HG03354 (cell line): ENCODE measurements around the gene AHCYL2.
"Not testable (repeated sequence)": the region's sequence is repeated elsewhere in the genome, so short reads cannot be mapped to it uniquely, and the experiment has no call there.

Source experiments
- ATAC-seq: cut with Tn5 transposase; IDR thresholded peaks from one replicate; pipeline ENCODE4 v1.9.1; 2021; ENCODE audit warnings: mild to moderate bottlenecking; ENCODE audit not compliant: unreplicated experiment, poor library complexity, severe bottlenecking

AHCYL2 gene

DNA sequence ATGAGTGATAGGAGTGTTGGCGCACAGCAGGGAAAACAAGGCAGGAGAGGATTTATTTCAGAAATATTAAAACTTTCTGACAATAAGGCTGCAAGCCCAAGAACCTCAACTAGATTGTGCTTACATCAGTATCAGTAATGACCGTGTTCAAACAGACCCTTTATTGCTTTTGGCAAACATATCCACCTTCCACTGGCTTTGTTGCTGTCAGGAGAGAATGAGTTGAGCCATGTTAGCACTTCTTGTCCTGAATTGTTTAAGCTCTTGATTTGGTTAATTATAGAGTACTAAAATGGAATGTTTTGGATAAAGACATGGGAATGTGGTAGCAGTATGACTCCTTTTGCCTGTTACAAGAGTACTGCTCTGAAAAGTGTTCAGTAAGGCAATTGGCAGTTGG lies 3.8 kb downstream of the AHCYL2 start:
- no peak for ATAC-seq

DNA sequence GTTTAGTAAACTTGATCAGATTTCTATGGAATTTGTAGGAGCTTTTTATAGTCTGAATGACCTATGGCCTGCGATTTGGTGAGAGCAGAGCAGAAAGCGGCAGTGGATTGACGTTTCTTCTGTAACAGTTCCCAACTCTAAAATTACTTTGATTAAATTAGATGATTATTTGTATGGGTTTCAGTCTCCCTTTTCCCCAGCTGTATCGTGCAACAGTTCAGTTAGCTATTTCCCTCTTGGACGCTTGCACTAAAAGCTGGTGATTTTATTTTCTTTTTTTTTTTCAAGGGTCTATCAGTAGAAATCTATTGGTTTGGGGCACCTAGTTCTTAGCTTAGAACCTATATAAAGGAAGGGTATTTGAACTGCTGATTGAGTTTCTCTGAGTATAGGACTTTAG lies 6.8 kb downstream of the AHCYL2 start:
- ATAC-seq: no peak

DNA sequence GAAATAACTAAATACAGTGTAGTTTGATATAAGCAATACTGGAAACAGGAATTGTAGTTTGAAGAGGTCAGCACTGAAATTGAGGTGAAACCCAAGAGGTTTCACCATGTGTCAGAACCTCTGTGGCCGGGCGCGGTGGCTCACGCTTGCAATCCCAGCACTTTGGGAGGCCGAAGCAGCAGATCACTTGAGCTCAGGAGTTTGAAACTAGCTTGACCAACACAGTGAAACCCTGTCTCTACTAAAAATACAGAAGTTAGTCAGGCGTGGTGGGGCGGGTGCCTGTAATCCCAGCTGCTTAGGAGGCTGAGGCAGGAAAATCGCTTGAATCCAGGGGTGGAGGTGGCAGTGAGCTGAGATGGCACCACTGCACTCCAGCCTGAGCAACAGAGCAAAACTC lies 13.7 kb downstream of the AHCYL2 start:
- no peak for ATAC-seq

DNA sequence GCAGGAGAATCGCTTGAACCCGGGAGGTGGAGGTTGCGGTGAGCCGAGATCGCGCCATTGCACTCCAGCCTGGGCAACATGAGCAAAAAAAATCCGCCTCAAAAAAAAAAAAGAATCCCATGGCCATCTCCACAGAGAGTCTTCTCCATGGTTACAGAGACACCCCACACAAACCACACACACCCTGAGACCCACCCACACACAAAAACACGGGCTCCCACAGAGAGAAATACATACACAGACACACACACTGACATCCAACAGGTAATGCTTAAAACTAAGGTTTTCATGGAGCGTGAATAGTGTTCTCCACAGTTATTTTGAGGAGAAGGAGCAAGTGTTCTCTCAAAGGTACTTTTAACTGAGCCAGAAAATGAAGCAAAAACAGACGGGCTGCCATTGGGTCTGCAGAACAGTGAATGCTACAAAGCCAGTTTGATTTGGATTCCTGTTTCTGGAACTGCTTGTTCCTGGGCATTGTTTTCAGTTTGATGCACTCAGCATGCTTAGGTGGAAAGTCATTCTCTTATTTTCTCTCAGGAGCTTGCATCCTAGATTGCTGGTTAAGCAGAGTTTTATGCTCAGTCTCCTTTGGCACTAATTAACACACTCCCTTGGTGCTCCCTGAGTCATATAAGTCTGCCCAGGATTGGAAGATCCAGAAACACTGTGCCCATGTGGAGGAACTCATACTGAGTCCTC lies 15.4 kb downstream of the AHCYL2 start:
- ATAC-seq: no peak

DNA sequence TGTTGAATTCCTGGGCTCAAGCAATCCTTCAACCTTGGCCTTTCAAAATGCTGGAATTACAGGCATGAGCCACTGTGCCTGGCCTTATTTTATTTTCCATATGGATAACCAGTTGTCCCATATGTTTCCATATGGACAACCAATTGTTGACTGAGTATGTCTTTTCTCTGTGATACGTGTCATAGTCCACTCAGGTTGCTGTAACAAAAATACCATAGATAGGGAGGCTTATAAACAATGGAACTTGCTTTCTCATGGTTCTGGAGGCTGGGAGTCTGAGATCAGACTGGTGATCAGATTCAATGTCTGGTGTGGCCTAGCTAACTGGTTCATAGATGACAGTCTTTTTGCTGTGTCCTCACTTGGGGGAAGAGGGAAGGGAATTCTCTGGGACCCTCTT lies 19.4 kb downstream of the AHCYL2 start:
- ATAC-seq: no peak

DNA sequence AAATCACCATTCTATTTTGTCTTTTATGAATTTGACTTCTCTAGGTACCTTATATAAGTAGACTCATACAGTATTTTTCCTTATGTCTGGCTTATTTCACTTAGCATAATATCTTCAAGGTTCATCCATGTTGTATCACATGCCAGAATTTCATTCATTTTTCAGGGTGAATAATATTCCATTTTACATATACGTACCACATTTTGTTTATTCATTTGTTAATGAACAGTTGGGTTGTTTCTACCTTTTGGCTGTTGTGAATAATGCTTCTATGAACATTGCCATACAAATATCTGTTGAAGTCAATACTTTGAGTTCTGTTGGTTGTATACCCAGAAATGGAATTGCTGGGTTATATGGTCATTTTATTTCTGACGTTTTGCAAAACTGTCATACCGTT lies 20.7 kb downstream of the AHCYL2 start:
- ATAC-seq: no peak

DNA sequence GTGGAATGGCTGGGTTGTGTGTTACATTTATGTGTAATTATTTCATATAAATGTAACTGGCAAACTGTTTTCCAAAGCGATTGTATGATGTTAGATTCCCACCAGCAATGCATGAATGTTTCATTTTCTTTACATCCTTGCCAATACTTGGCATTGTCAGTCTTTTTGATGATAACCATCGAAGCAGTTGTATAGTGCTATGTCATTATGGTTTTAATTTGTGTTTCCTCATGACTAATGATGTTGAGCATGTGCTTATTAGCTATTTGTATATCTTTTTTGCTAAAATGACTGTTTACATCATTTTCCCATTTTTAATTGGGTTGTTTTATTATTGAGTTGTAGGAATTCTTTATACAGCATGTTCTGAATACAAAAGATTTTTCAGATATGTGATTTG lies 22.3 kb downstream of the AHCYL2 start:
- no peak for ATAC-seq

DNA sequence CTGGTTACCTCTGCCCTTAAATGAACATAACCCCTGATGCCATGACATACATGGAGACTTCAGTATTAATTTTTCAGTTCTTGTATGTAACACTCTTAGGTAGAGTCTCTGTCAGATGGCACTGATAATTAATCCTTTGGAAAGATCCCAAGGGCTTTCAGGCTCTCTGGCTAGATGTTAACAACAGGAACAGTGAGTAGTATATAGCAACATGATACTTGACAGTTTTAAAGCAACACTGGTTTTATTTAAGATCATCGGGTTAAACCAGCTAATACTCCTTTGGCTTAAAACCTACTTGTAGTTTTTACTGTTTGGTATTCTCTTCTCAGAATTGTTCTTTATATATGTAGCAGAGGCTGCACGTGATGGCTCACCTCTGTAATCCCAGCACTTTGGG lies 27.3 kb downstream of the AHCYL2 start:
- ATAC-seq: no peak

DNA sequence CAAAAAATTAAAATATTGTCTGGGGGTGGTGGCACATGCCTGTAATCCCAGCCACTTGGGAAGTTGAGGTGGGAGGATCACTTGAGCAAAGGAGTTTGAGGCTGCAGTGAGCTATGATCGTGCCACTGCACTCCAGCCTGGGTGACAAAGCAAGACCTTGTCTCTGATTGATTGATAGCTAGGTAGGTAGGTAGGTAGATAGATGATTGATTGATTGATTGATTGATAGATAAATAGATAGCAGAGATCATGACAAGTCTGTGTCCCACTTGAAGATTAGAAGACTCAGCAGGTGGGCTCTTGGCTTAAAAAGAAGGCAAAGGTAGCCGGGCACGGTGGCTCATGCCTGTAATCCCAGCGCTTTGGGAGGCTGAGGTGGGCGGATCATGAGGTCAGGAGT lies 27.8 kb downstream of the AHCYL2 start:
- ATAC-seq: not testable (repeated sequence)

DNA sequence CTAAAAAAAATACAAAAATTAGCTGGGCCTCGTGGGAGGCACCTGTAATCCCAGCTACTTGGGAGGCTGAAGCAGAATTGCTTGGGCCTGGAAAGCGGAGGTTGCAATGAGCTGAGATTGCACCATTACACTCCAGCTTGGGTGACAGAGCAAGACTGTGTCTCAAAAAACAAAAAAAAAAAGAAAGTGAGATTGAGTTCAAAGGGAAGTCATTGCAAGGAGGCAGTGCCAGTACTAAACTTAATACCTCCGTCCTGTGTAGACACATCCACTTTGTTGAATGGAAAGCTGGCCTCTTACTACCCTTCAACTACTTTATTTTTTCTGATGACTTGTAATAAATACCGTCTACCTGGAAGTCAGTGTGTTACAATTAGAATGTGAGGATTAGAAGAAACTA lies 31.0 kb downstream of the AHCYL2 start:
- no peak for ATAC-seq

DNA sequence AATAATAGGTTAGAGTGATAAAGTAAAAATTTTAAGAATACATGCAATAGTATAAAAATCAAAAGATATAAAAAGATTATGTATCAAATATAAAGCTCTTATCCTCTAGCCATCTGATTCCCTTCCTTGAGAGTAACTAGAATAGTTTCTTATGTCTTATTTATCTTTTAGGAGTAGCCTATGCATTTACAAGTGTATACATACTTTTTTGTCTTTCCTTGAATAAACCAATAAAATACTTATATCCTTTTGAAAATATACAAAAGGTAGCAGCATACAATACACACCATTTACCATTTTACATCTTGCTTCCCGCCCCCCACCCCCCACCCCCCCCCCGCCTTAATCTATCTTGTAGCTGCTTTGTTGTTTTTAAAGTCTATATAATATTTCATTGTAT lies 31.4 kb downstream of the AHCYL2 start:
- ATAC-seq: no peak

DNA sequence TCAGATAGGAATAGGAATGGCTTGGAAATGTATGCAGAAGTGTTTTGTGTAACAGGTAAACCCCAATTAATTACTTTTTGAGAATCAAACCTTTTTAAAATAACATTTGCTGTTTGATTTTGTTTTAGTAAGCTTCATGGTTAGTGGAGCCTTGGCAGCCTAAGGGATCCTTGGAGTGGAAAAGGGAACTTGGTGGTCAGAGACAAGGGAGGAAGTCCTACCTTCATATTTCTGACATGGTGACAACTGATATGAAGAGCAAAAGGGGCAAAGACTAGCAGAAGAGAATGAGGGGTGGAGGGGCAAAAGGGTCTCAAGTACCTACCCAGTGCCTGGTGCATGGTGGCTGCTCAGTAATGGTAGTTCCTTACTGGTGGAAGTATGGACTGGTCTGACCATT lies 32.3 kb downstream of the AHCYL2 start:
- no peak for ATAC-seq

DNA sequence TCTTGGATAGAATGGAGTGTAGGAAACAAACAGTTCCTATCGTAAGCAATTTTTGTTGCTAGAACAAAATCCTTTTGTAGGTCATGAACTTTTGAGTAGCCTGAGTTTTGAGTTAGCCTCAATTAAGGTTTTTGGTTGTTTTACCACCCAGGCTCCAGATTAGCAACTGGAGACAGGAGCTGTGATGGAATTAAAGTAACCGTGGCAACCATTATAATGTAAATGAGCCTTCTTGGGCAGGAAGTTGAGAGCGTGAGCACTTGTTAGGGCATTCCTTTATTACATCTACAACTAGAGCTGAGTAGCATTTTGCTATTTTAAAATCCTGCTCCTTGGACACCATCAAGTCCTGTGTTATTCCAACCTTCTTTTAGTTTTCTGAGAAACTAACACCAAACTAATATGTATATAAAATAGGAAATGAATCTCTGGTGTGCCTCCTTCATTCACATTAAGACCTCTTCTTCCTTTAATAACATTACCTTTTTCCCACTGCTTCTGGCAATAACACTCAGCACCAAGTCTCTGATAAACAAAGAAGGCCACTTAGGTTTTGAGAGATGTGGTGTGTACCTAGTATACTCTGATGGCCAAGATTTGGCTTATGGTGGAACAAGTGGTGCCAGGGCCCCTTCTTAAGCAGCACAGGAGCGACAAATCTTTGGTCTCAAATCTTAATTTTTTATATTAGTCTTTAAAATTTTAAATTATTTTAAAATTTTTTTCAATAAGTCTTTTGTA lies 34.0 kb downstream of the AHCYL2 start:
- ATAC-seq: no peak

DNA sequence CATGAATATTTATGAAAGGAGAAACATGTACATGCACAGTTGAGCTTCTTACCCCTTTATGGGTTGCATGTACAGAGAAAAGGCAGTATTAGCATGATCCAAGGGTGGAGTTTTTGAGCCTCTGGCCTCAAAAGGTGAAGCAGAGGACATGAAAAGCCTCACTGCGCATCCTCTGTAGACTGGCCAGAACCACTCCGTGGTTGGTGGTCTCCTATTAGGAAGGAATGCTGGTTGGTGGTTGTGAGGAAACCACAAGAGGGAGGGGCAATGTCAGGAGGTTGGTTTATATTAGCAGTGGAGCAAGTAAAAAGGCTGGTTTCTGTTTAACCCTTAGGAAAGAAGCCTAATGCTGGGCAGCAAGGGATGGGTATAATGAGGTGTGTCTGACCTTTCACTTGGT lies 37.5 kb downstream of the AHCYL2 start:
- no peak for ATAC-seq

DNA sequence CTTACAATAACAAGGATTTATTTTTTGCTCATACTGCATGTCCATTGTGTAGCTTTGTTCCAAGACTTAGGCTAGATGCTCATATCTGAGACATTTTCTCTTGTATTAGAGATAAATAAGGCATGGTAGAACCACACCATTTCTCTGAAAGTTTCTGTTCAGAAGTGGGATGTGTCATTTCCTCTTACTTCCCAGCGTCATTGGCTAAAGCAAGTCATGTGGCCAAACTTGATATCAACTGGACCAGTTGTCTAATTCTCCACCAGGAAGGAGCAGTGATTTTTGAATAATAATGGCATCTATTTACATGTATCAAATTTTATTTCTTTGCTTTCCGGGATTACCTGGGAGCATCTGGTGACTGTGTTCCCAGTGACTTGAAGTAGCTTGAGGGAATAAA lies 38.3 kb downstream of the AHCYL2 start:
- ATAC-seq: no peak

DNA sequence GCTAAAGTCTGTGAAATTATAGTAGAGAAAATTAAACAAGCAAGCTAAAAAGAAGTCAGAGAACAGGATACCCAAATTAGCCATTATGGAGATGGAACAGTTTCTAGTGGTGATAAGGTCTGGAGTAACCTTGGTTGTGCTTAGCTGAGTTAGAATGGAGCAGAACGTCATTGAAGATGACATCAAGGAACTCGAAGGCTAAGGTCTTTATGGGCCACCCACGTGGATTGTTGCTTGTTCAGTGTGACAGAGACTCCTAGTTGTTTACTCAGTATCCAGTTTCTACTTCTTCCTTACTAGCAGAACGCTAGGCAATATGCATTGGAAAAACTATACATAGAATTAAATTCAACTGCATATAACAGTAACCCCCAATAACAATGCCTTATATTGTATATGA lies 39.7 kb downstream of the AHCYL2 start:
- ATAC-seq: no peak

DNA sequence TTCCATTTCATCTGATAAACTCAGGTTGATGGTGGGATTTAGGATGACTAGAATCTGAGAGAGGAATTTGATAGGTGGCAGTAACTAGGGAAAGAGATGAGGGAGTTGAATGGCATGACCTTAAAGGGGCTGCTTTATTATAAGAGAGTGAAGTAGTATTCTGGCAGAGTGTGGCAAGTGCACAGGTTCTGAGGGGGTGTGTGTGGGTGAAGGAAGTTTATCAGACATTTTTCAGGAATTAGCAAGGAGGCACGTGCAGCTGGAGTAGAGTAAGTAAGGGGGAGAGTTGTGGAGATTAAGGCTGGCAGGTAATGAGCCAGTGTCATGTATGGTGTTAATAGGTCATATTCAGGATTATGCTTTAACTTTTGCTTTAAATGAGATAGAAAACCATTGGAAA lies 40.5 kb downstream of the AHCYL2 start:
- ATAC-seq: no peak

DNA sequence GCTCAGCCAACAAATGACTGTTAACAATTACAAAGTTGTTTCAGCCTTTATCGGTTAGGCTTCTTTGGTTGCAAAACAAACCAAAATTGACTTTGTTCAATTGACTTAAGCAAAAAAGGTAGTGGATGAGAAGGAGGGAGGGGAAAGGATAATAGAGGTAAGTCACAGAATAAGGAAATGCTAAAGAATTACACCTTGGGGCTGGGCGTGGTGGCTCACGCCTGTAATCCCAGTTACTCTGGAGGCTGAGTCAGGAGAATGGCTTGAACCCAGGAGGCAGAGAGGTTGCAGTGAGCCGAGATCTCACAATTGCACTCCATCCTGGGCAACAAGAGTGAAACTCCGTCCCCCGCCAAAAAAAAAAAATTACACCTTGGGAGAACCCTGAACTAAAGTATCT lies 41.4 kb downstream of the AHCYL2 start:
- ATAC-seq: no peak

DNA sequence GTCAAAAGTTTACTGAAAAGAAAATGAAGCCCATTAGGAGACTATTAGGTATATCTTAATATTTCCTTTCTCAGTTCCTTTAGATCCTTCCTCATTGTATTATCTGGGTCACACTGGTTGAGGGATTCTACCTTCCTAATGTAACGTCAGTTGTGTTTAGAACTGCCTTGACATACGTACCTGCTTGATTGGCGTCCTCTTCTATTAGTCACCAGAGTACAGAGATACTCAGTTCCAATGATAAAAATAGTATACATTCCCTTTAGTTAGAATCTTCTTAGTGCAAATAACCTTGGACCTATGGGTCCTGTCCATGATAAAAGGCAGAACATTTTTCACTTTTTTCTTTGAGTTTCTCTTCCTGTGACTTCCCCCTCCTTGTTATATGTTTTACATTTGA lies 45.2 kb downstream of the AHCYL2 start:
- ATAC-seq: no peak

DNA sequence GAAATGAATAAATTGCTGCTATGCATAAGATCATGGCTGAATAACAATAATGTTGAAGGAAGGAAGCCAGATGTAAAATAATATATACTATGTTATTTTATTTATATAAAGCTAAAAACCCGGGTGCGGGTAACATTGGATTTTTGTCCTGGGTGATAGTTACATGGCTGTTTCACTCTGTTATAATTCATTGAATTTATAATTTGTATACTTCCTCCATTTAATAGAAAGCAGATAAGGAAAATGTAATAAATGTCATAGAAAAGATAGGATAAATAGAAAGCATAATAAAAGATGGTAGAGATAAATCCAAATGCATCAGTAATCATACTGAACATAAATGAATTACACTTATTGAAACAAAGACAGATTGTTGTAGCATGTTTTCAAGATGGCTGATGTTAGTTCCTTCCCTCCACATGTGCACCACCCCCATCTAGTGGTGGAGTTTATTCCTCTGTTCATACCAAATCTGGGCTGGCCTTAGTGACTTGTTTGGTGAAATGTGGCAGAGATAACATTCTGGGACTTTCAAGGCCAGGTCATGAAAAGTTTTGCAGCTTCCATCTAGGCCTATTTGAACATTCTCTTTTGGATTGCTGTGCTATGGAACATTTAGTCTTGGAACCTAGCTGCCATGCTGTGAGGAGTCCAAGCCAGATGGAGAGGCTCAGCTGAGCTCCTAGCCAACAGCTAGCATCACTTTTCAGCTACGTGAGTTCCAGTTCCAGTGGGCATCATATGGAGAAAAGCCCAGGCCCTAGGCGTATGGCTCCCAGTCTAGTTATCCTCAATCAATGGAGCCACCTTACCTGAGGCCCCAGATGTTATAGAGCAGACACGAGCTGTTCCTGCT lies 46.9 kb downstream of the AHCYL2 start:
- ATAC-seq: peak; percentile 60

DNA sequence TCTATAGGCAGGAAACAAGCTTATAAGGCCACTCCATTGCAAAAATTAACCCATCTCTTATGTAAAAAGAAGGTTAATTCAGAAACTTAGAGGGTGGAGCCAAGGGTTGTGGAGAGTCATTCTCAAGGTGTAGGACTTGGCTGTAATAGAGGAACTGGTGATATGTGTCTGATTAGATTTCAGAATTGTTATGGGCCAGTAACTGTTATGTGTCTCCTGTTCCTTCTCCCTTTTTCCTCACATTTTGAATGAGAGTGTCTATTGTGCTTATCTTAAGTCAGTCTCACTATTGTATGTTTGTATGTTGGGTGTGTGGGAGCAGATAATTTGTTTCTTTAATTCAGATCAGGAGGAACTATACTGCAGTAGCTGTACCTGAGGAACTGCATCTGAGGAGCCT lies 49.1 kb downstream of the AHCYL2 start:
- no peak for ATAC-seq
